ENCODE measurements around the gene RGL1. TPM values are rescaled to one million over a fixed set of nuclear protein-coding genes. Genes with fewer than 3 reads are reported as not detected.

Gene RGL1
- total RNA-seq (2022; extraction: Qiagen RNA extraction; ENCODE audit: low read depth), result 0.77 to 1.1 TPM (median 0.82 TPM) in 5 replicates

DNA sequence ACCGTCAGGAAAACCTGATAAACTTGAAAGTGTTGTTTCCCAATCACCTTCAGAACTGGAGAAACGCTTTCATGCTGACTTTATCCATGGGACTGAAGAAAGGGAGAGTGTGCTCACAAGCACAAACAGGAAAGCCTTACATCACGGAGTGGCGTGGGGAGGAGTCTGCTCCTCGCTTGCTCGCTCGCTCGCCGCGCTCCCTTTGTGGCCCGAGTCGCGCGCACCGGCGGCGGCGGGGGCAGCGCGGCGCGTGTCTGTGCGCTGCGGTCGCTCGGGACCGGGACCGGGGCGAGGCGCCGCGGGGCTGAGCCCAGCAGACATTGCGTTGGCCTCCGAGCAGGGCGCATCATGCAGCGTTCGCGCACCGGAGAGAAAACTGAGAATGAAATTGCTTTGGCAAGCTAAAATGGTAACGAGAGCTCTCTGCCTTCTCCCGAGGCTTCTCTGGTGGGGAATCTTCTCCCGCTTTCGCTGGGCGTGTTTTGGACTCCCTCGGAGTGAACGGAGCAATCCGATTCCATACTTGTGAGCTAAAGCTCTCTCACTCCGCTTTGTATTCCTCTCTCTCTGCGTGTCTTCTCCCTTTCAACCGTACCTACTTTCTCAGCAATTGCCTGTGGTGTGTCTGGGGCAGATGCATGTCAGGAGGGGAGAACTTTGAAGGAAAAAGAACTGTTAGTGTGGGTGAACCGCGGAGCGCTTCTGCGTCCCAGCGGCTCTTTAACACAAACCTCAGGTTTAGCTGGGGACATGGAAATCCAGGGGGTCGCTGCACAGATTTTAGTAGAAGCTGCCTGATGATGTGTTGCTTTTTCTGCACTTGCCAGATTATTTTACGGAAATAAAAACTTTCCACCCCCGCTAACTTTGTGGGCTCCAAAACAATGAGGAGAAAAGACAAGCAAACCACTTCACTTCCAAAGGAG, at the start of gene RGL1:
RGL1 (plus strand) TSS at position 205 of the 926 bp plus-strand sequence; CDS start at position 383, 178 bp downstream.

Other genes starting within 250 kb of the RGL1 start
- gene NCF2, start 214.7 kb upstream of the RGL1 start, total RNA-seq (2022; extraction: Qiagen RNA extraction; ENCODE audit: low read depth), result 1.9 to 3.2 TPM (median 2.3 TPM) in 5 replicates
- 144 to 192 TPM (median 166 TPM) in 5 replicates for gene ARPC5, start 169.3 kb upstream of the RGL1 start, total RNA-seq (2022; extraction: Qiagen RNA extraction; ENCODE audit: low read depth)
- gene APOBEC4, start 151.8 kb upstream of the RGL1 start, total RNA-seq (2022; extraction: Qiagen RNA extraction; ENCODE audit: low read depth), result not detected in 5 replicates
- gene COLGALT2, start 232.6 kb downstream of the RGL1 start, total RNA-seq (2022; extraction: Qiagen RNA extraction; ENCODE audit: low read depth), result 0.09 to 0.27 TPM (median 0.19 TPM) in 5 replicates
- gene TSEN15, start 246.6 kb downstream of the RGL1 start, total RNA-seq (2022; extraction: Qiagen RNA extraction; ENCODE audit: low read depth), result 29.3 to 31.7 TPM (median 30.2 TPM) in 5 replicates